ENCODE measurements around the gene RAPGEF1. TPM values are rescaled to one million over a fixed set of nuclear protein-coding genes. Genes with fewer than 3 reads are reported as not detected.
A peak's percentile ranks its signal among the peaks of the same experiment; 100 is the strongest.

RAPGEF1 gene
- total and polyA plus RNA-seq, 2 experiments from 2014 or later: 9.9 to 82.8 TPM

GRCh38 chr9:131530546-131530919 is 209.3 kb downstream of the RAPGEF1 start:
- peak; percentile 21 for ATAC-seq
- TF ChIP-seq ZNF331 (CRISPR knock-in tag; IDR thresholded peaks at IDR 0.05; ENCODE audit: low read depth) (no peak), STAT1 (IDR thresholded peaks at IDR 0.05; ENCODE audit: unreplicated experiment) (no peak), NANOG (IDR thresholded peaks at IDR 0.05; ENCODE audit: borderline replicate concordance) (no peak), JUNB (IDR thresholded peaks at IDR 0.05; ENCODE audit: unreplicated experiment) (no peak), ETS1 (IDR thresholded peaks at IDR 0.05) (no peak), POLR2AphosphoS5 (IDR thresholded peaks at IDR 0.05; ENCODE audit: low read depth) (no peak), REST (IDR thresholded peaks at IDR 0.05; ENCODE audit: unreplicated experiment) (no peak)
- Histone ChIP-seq H3K36me3 (ENCODE audit: insufficient read depth) (peaks cover 10% of the 10 kb centered on the region; the same call in 1 of the 2 replicates), H3K27ac (ENCODE audit: low read depth) (no peak overlapping the region), H3K79me2 (replicated peaks; ENCODE audit: insufficient read depth) (peaks cover 6% of the 10 kb centered on the region; the same call in 1 of the 2 replicates), H3F3A (replicated peaks; ENCODE audit: low read depth) (0 out of 2 replicates have a peak, but pooled peaks cover 2% of the 10 kb centered on the region), H3K4me3 (peak overlapping the region; percentile 87), H4K20me1 (replicated peaks; ENCODE audit: insufficient read depth) (no peaks in the 10 kb centered on the region; the same call in 1 of the 2 replicates), H2AFZ (peak overlapping the region; percentile 81), H3K27me3 (ENCODE audit: insufficient read depth) (no peaks in the 10 kb centered on the region), H3K9me2 (ENCODE audit: insufficient read depth) (no peaks in the 10 kb centered on the region), H3K4me1 (ENCODE audit: insufficient read depth) (0 out of 2 replicates have a peak, but pooled peaks cover 4% of the 10 kb centered on the region), H3K4me2 (peak overlapping the region; percentile 91)
- no peak overlapping the region for H3K27ac Mint-ChIP-seq
- peaks cover 6% of the 10 kb centered on the region; the same call in 2 of the 3 replicates for H3K4me1 Mint-ChIP-seq
- no peaks in the 10 kb centered on the region; the same call in 2 of the 3 replicates for H3K9me3 Mint-ChIP-seq
- H3K36me3 Mint-ChIP-seq (ENCODE audit: low read depth): peaks cover 46% of the 10 kb centered on the region
- peaks cover 4% of the 10 kb centered on the region for H3K27me3 Mint-ChIP-seq (ENCODE audit: insufficient read depth, low read depth, poor library complexity)
- H3K4me3 Mint-ChIP-seq: peak overlapping the region; percentile 89
- DNase-seq (ENCODE audit: low spot score): peak; percentile 52

GRCh38 chr9:131529597-131530545 is 210.0 kb downstream of the RAPGEF1 start:
- Mint-ChIP-seq H3K27me3 (ENCODE audit: insufficient read depth, low read depth, poor library complexity) (peaks cover 4% of the 10 kb centered on the region), H3K4me3 (peak overlapping the region; percentile 89), H3K27ac (no peak overlapping the region), H3K4me1 (peaks cover 6% of the 10 kb centered on the region; the same call in 2 of the 3 replicates), H3K9me3 (no peaks in the 10 kb centered on the region; the same call in 2 of the 3 replicates), H3K36me3 (ENCODE audit: low read depth) (peaks cover 51% of the 10 kb centered on the region)
- Histone ChIP-seq H3K79me2 (replicated peaks; ENCODE audit: insufficient read depth) (peaks cover 6% of the 10 kb centered on the region; the same call in 1 of the 2 replicates), H3K27me3 (ENCODE audit: insufficient read depth) (no peaks in the 10 kb centered on the region), H3K27ac (ENCODE audit: low read depth) (no peak overlapping the region), H4K20me1 (replicated peaks; ENCODE audit: insufficient read depth) (no peaks in the 10 kb centered on the region; the same call in 1 of the 2 replicates), H3K9me2 (ENCODE audit: insufficient read depth) (no peaks in the 10 kb centered on the region), H3K4me1 (ENCODE audit: insufficient read depth) (0 out of 2 replicates have a peak, but pooled peaks cover 4% of the 10 kb centered on the region), H3K4me3 (peak overlapping the region; percentile 87), H3K36me3 (ENCODE audit: insufficient read depth) (peaks cover 10% of the 10 kb centered on the region; the same call in 1 of the 2 replicates), H2AFZ (peak overlapping the region; percentile 81; the same call in 1 of the 2 replicates), H3K4me2 (peak overlapping the region; percentile 91), H3F3A (replicated peaks; ENCODE audit: low read depth) (0 out of 2 replicates have a peak, but pooled peaks cover 2% of the 10 kb centered on the region)
- TF ChIP-seq EZH2phosphoT487 (IDR thresholded peaks at IDR 0.05; ENCODE audit: unreplicated experiment): no peak
- TF ChIP-seq CTCF (conservative IDR thresholded peaks at IDR 0.05; ENCODE audit: low read depth in 2 of 2): peak in 1 of 2 experiments; percentile 30; a peak in 1 of 4 replicates
- ATAC-seq (no peak), DNase-seq (ENCODE audit: low spot score) (no peak)
